Neural cell (in vitro differentiated cells): ENCODE data around the gene TMEM245. TPM values are rescaled to one million over a fixed set of nuclear protein-coding genes. Genes with fewer than 3 reads are reported as not detected.

ENCODE experiments used
- H2AFZ ChIP-seq: fragments of 200-600, 300-800 bp; sonication (generic), shearing (Covaris generic); 2 replicates; pipeline ENCODE4 v1.6.0; 2014; ENCODE audit warnings: low read depth, mild to moderate bottlenecking, antibody characterized with exemption, low read length, moderate library complexity
- H3F3A ChIP-seq: fragments of 200-600 bp; shearing (Covaris generic); 2 replicates; pipeline ENCODE4 v1.6.1; 2016; ENCODE audit warnings: mild to moderate bottlenecking, moderate library complexity, mixed read lengths, antibody characterized with exemption, low read length; ENCODE audit not compliant: insufficient read depth, poor library complexity, severe bottlenecking
- H3K27ac ChIP-seq: fragments of 200-600, 300-800 bp; sonication (generic), shearing (Covaris generic); 2 replicates; pipeline ENCODE4 v1.5.1; 2014; ENCODE audit warnings: mild to moderate bottlenecking, low read length, moderate library complexity
- H3K27me3 ChIP-seq: fragments of 300-800, 200-600 bp; sonication (generic), shearing (Covaris generic); 2 replicates; pipeline ENCODE4 v1.6.0; 2014; ENCODE audit warnings: mild to moderate bottlenecking, low read depth, low read length, moderate library complexity; ENCODE audit not compliant: insufficient read depth
- H3K36me3 ChIP-seq: fragments of 300-800, 200-600 bp; sonication (generic), shearing (Covaris generic); 2 replicates; pipeline ENCODE4 v1.5.1; 2014; ENCODE audit warnings: mild to moderate bottlenecking, antibody characterized with exemption, low read length, moderate library complexity; ENCODE audit not compliant: insufficient read depth
- H3K4me2 ChIP-seq: fragments of 300-800, 200-600 bp; sonication (generic), shearing (Covaris generic); 2 replicates; pipeline ENCODE4 v1.6.0; 2014; ENCODE audit warnings: mild to moderate bottlenecking, low read length
- H3K4me3 ChIP-seq: fragments of 300-800, 200-600 bp; sonication (generic), shearing (Covaris generic); 2 replicates; pipeline ENCODE4 v1.5.1; 2014; ENCODE audit warnings: mild to moderate bottlenecking, low read length, moderate library complexity
- H3K79me2 ChIP-seq: fragments of 200-600 bp; shearing (Covaris generic); replicated peaks from 2 replicates; pipeline ENCODE4 v1.6.0; 2014; ENCODE audit warnings: mild to moderate bottlenecking, low read length, moderate library complexity; ENCODE audit not compliant: insufficient read depth
- H3K9ac ChIP-seq: fragments of 300-800, 200-600 bp; sonication (generic), shearing (Covaris generic); 2 replicates; pipeline ENCODE4 v1.6.1; 2016; ENCODE audit warnings: mild to moderate bottlenecking, low read length, mixed read lengths
- H3K9me2 ChIP-seq: fragments of 200-600 bp; shearing (Covaris generic); 2 replicates; pipeline ENCODE4 v1.6.1; 2016; ENCODE audit warnings: mild to moderate bottlenecking, low read length, mixed read lengths; ENCODE audit not compliant: insufficient read depth
- H3K9me3 ChIP-seq: fragments of 200-600, 300-800 bp; sonication (generic), shearing (Covaris generic); 2 replicates; pipeline ENCODE4 v1.6.1; 2016; ENCODE audit warnings: mild to moderate bottlenecking, mixed run types, low read length, moderate library complexity, mixed read lengths
- H4K20me1 ChIP-seq: fragments of 200-600 bp; shearing (Covaris generic); 2 replicates; pipeline ENCODE4 v1.6.1; 2016; ENCODE audit warnings: mild to moderate bottlenecking, mixed run types; ENCODE audit not compliant: insufficient read depth
- EP300 ChIP-seq: fragments of 450-650 bp; conservative IDR thresholded peaks from 2 replicates; pipeline ENCODE4 v1.6.1; 2014; ENCODE audit warnings: antibody characterized with exemption, mild to moderate bottlenecking, moderate library complexity; ENCODE audit not compliant: poor library complexity, severe bottlenecking
- EZH2 ChIP-seq: fragments of 200-600, 300-800 bp; shearing (Covaris generic), sonication (generic); IDR thresholded peaks from 2 replicates; pipeline ENCODE4 v1.6.1; 2014; ENCODE audit warnings: antibody characterized with exemption, low read length, borderline replicate concordance, mild to moderate bottlenecking; ENCODE audit not compliant: insufficient read depth, poor library complexity, severe bottlenecking
- MXI1 ChIP-seq: fragments of 450-650 bp; conservative IDR thresholded peaks from 2 replicates; pipeline ENCODE4 v1.6.1; 2014; ENCODE audit warnings: antibody characterized with exemption, mild to moderate bottlenecking; ENCODE audit not compliant: poor library complexity, severe bottlenecking
- POLR2AphosphoS5 ChIP-seq: IDR thresholded peaks from 2 replicates; pipeline ENCODE4 v1.6.1; 2012
- RAD21 ChIP-seq: fragments of 450-650 bp; conservative IDR thresholded peaks from 2 replicates; pipeline ENCODE4 v1.6.1; 2014; ENCODE audit warnings: antibody characterized with exemption, mild to moderate bottlenecking, moderate library complexity
- SMC3 ChIP-seq: fragments of 450-650 bp; conservative IDR thresholded peaks from 2 replicates; pipeline ENCODE4 v1.6.1; 2014; ENCODE audit warnings: antibody characterized with exemption, mild to moderate bottlenecking, moderate library complexity; ENCODE audit not compliant: poor library complexity
- TAF1 ChIP-seq: IDR thresholded peaks from 2 replicates; pipeline ENCODE4 v1.6.1; 2012; ENCODE audit warnings: low read depth
- polyA plus RNA-seq: library from polyadenylated mRNA; depleted of rRNA; stranded (reverse); fragments of >200 nt; gene quantifications from 2 replicates; pipeline ENCODE4 v1.2.3, GENCODE V29; 2014
- TF ChIP-seq, protein P1 (sequence below): fragments of 450-650 bp; IDR thresholded peaks from 2 replicates; pipeline ENCODE4 v1.5.1; 2014; ENCODE audit warnings: antibody characterized with exemption, mild to moderate bottlenecking, moderate library complexity; ENCODE audit not compliant: poor library complexity, severe bottlenecking
- TF ChIP-seq, protein P2 (sequence below): IDR thresholded peaks from 2 replicates; pipeline ENCODE4 v1.6.1; 2012; ENCODE audit warnings: borderline replicate concordance

TMEM245 gene
- polyA plus RNA-seq, 1 donor from 2014 or later: 32.1 TPM

- no peak overlapping the region for H3K9ac ChIP-seq
These were observed 24.4 kb downstream of the TMEM245 start for GRCh38 chr9:109095321-109095720.

DNA sequence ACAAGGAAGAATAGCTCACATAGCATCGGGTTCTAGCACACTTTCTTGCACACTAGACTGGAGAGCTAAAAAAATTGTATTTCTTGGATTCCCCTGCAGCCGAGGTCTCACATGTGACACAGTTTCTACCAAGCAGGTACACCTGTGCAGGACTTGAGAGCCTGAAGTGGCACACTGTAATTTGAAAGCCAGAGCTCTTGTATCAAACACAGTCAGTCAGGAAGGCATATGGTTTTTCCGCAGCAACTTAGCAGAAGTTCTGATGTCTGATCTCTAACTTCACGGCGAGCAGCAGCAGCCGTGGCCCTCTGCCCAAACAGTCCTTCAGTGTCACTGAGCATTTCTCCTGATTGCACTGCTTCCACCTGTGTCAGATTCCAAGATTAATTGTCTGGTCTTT is 25.5 kb downstream of the TMEM245 start:
- H3K9ac ChIP-seq: no peak overlapping the region
- no peak overlapping the region for H3K27ac ChIP-seq
- no peaks in the 10 kb centered on the region for H3K36me3 ChIP-seq
- H3K4me3 ChIP-seq: no peak overlapping the region
- H3F3A ChIP-seq: no peaks in the 10 kb centered on the region
- H4K20me1 ChIP-seq: no peaks in the 10 kb centered on the region
- no peaks in the 10 kb centered on the region for H3K9me2 ChIP-seq
- H3K4me2 ChIP-seq: no peak overlapping the region
- no peak overlapping the region for H2AFZ ChIP-seq
- H3K79me2 ChIP-seq: peaks cover 3% of the 10 kb centered on the region
- no peaks in the 10 kb centered on the region for H3K9me3 ChIP-seq
- H3K27me3 ChIP-seq: no peaks in the 10 kb centered on the region
- no peak for TF ChIP-seq TAF1
- TF ChIP-seq, protein P1, sequence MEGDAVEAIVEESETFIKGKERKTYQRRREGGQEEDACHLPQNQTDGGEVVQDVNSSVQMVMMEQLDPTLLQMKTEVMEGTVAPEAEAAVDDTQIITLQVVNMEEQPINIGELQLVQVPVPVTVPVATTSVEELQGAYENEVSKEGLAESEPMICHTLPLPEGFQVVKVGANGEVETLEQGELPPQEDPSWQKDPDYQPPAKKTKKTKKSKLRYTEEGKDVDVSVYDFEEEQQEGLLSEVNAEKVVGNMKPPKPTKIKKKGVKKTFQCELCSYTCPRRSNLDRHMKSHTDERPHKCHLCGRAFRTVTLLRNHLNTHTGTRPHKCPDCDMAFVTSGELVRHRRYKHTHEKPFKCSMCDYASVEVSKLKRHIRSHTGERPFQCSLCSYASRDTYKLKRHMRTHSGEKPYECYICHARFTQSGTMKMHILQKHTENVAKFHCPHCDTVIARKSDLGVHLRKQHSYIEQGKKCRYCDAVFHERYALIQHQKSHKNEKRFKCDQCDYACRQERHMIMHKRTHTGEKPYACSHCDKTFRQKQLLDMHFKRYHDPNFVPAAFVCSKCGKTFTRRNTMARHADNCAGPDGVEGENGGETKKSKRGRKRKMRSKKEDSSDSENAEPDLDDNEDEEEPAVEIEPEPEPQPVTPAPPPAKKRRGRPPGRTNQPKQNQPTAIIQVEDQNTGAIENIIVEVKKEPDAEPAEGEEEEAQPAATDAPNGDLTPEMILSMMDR: no peak
- no peak for TF ChIP-seq EZH2
- TF ChIP-seq SMC3: no peak
- no peak for TF ChIP-seq RAD21
- TF ChIP-seq, protein P2, sequence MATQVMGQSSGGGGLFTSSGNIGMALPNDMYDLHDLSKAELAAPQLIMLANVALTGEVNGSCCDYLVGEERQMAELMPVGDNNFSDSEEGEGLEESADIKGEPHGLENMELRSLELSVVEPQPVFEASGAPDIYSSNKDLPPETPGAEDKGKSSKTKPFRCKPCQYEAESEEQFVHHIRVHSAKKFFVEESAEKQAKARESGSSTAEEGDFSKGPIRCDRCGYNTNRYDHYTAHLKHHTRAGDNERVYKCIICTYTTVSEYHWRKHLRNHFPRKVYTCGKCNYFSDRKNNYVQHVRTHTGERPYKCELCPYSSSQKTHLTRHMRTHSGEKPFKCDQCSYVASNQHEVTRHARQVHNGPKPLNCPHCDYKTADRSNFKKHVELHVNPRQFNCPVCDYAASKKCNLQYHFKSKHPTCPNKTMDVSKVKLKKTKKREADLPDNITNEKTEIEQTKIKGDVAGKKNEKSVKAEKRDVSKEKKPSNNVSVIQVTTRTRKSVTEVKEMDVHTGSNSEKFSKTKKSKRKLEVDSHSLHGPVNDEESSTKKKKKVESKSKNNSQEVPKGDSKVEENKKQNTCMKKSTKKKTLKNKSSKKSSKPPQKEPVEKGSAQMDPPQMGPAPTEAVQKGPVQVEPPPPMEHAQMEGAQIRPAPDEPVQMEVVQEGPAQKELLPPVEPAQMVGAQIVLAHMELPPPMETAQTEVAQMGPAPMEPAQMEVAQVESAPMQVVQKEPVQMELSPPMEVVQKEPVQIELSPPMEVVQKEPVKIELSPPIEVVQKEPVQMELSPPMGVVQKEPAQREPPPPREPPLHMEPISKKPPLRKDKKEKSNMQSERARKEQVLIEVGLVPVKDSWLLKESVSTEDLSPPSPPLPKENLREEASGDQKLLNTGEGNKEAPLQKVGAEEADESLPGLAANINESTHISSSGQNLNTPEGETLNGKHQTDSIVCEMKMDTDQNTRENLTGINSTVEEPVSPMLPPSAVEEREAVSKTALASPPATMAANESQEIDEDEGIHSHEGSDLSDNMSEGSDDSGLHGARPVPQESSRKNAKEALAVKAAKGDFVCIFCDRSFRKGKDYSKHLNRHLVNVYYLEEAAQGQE: no peak
- no peak for TF ChIP-seq MXI1
- no peak for TF ChIP-seq POLR2AphosphoS5
- no peak for TF ChIP-seq EP300

More at GRCh38 chr9:109095321-109095720, 24.4 kb downstream of the TMEM245 start:
- no peak overlapping the region for H2AFZ ChIP-seq
- no peak overlapping the region for H3K4me3 ChIP-seq
- H3K36me3 ChIP-seq: no peaks in the 10 kb centered on the region
- H4K20me1 ChIP-seq: no peaks in the 10 kb centered on the region
- no peak overlapping the region for H3K4me2 ChIP-seq
- H3K27me3 ChIP-seq: no peaks in the 10 kb centered on the region
- H3K9me3 ChIP-seq: no peaks in the 10 kb centered on the region
- no peak overlapping the region for H3K27ac ChIP-seq
- peaks cover 3% of the 10 kb centered on the region for H3K79me2 ChIP-seq
- TF ChIP-seq EZH2: no peak
- no peak for TF ChIP-seq EP300
- no peak for TF ChIP-seq TAF1
- TF ChIP-seq, protein P2: no peak
- TF ChIP-seq SMC3: no peak
- TF ChIP-seq, protein P1: no peak
- TF ChIP-seq MXI1: no peak
- TF ChIP-seq RAD21: no peak
- no peak for TF ChIP-seq POLR2AphosphoS5
- H3K9me2 ChIP-seq: no peaks in the 10 kb centered on the region
- H3F3A ChIP-seq: no peaks in the 10 kb centered on the region
